Thyroid gland (tissue), 4 donors: ENCODE data around the gene DYNC1LI2.

Experiments used
- CTCF ChIP-seq, 6 experiments: fragments of 200-600 bp in 3 of 6; fragments of 450-650 bp in 3 of 6; sonication (generic) in 3 of 6; IDR thresholded peaks; one replicate each; pipeline ENCODE4 v1.5.1; 2016 to 2019; ENCODE audit warnings: antibody characterized with exemption in 6 of 6, mild to moderate bottlenecking in 2 of 6, inconsistent platforms in 1 of 6, moderate library complexity in 1 of 6
- POLR2A ChIP-seq, 2 donors: fragments of 450-650 bp; IDR thresholded peaks; one replicate each; pipeline ENCODE4 v1.6.1; 2017; ENCODE audit warnings: antibody characterized with exemption in 2 of 2, mild to moderate bottlenecking in 2 of 2, moderate library complexity in 1 of 2

- TF ChIP-seq CTCF (IDR thresholded peaks at IDR 0.05) = no peak
- TF ChIP-seq POLR2A (IDR thresholded peaks at IDR 0.05) = no peak
Measured at GRCh38 chr16:66746682-66747081, 4.7 kb downstream of the DYNC1LI2 start.
